Epithelial cell of proximal tubule (primary cell): Measurements from ENCODE around the gene GLMP. TPM values are rescaled to one million over a fixed set of nuclear protein-coding genes. Genes with fewer than 3 reads are reported as not detected.

ENCODE experiments used
- DNase-seq: peaks from one replicate; pipeline ENCODE4 v3.0.0-alpha.2; 2011; ENCODE audit warnings: low read depth
- H3K4me3 ChIP-seq: 2 replicates; pipeline ENCODE4 v1.5.1; 2011; ENCODE audit warnings: low read depth, mild to moderate bottlenecking, low read length
- total RNA-seq: library from RNA; depleted of rRNA; stranded (reverse); fragments of >200 nt; gene quantifications from 2 replicates; pipeline ENCODE4 v1.2.3, GENCODE V29; 2015
- TF ChIP-seq, protein P1 (sequence below): conservative IDR thresholded peaks from 2 replicates; pipeline ENCODE4 v1.5.1; 2012; ENCODE audit warnings: low read depth, mild to moderate bottlenecking, low read length

The GLMP gene
- total RNA-seq, 1 donor from 2014 or later, result 66.3 TPM

DNA sequence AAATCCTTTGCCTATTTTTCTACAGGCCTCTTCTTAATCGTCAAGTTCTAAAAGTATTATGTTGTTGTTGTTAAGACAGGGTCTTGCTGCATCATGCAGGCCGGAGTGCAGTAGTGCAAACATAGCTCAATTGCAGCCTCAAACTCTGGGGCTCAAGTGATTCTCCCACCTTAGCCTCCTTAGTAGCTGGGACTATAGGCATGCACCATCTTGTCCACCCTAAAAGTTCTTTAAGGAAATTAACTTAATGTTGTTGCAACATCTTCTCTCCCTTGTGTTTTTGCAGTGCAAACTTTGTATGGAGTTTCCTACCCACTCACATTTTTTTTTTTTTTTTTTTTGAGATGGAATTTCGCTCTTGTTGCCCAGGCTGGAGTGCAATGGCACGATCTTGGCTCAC, 7.8 kb upstream of the GLMP start:
- no peak overlapping the region for H3K4me3 ChIP-seq
- DNase-seq, result no peak
- TF ChIP-seq, protein P1, sequence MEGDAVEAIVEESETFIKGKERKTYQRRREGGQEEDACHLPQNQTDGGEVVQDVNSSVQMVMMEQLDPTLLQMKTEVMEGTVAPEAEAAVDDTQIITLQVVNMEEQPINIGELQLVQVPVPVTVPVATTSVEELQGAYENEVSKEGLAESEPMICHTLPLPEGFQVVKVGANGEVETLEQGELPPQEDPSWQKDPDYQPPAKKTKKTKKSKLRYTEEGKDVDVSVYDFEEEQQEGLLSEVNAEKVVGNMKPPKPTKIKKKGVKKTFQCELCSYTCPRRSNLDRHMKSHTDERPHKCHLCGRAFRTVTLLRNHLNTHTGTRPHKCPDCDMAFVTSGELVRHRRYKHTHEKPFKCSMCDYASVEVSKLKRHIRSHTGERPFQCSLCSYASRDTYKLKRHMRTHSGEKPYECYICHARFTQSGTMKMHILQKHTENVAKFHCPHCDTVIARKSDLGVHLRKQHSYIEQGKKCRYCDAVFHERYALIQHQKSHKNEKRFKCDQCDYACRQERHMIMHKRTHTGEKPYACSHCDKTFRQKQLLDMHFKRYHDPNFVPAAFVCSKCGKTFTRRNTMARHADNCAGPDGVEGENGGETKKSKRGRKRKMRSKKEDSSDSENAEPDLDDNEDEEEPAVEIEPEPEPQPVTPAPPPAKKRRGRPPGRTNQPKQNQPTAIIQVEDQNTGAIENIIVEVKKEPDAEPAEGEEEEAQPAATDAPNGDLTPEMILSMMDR, result no peak

DNA sequence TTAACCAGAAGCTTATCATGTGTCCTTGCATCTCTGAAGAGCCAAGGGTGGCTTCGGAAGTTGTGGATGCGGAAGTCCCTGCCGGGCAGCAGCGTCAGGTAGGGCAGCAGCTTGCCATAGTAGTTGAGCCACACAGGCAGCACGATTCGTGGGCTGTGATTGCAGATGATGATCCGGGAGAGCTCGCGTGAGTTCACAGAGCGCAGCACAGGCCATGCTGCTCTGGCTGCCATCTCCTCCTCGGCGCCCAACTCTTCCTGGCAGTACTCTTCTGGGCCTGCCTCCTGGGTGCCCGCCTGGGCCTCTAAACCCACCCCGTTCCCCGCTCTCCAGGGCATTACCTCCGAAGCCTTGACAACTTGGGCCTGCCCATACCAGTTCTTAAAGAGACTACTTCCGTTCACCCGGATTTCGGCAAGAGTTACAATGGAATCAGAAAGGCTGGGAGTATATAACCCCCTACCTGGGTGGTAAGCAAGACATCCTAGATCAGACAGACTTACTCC, 3.4 kb upstream of the GLMP start, which contains the start of gene VHLL:
Gene VHLL, minus strand, starts transcription at position 456 of the 506 bp plus-strand sequence. Its CDS starts 118 bp downstream, at position 338.
- no peak for DNase-seq
- TF ChIP-seq, protein P1, result no peak

DNA sequence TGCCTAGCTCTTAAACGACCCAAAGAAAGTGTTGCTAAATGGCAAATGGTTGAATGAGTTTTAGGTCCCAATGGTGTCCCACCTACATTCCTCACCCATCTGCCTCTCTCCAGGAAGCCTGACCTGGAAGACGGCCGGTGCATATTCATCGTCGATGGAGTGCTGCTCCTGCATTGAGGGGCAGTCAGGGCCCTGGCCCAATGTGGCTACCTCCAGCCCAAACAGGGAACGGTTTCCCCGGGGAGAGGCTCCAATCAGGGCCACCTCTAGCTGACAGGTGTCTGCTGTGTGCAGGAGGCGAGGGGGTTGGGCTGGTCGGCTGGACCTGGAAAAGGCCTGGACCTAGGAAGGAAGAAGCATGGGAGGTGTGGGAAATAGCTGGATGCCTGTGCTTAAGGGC, 1.6 kb downstream of the GLMP start:
- DNase-seq, result no peak
- no peak overlapping the region for H3K4me3 ChIP-seq
- TF ChIP-seq, protein P1, result no peak

More for the DNA sequence above, 3.4 kb upstream of the GLMP start, which contains the start of gene VHLL:
- H3K4me3 ChIP-seq, result no peak within 1 kb of the TSS

DNA sequence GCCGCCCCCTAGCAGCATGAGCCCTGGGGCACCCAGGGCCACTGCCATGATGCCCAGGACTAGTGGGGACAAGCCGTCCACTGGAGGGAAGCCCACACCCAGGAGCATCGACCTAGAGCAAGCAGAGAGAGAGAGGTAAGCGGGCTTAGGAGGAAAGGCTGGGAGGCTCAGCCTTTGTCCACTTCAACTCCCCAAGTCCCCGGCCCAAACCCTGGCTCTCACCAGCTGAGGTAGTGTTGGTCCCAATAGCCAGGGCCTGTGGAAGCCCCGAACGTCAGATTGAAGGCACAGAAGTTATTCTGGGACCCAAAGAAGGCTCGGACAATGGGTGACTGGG, 2.4 kb downstream of the GLMP start:
- no peak overlapping the region for H3K4me3 ChIP-seq
- TF ChIP-seq, protein P1, result no peak
- no peak for DNase-seq

DNA sequence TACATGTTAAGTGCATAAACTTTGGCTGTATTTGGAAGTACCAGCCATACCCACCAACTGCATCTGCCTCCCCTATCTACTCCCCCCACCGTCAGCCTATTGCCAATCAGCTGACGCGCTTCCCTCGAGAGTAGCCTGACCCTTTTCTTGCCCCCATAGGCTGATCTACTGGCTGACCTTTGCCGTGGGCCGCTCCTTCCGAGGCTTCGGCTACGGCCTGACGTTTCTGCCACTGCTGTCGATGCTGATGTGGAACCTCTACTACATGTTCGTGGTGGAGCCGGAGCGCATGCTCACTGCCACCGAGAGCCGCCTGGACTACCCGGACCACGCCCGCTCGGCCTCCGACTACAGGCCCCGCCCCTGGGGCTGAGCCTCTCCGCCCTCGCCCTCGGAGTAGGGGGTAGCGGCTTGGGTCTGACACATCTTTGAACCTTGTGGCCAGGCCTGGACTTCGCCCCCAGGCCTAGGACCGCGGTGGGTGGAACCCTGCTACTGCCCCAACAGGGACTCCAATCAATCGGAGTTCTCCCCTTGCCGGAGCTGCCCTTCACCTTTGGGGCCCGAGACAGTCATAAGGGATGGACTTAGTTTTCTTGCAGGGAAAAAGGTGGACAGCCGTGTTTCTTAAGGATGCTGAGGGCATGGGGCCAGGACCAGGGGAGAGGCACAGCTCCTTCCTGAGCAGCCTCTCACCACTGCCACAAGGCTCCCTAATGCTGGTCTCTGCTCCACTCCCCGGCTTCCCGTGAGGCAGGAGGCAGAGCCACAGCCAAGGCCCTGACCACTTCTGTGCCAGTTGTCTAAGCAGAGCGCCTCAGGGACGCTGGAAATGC, 4.0 kb downstream of the GLMP start:
- no peak for DNase-seq
- TF ChIP-seq, protein P1, result no peak
- peak overlapping the region; percentile 57 for H3K4me3 ChIP-seq

DNA sequence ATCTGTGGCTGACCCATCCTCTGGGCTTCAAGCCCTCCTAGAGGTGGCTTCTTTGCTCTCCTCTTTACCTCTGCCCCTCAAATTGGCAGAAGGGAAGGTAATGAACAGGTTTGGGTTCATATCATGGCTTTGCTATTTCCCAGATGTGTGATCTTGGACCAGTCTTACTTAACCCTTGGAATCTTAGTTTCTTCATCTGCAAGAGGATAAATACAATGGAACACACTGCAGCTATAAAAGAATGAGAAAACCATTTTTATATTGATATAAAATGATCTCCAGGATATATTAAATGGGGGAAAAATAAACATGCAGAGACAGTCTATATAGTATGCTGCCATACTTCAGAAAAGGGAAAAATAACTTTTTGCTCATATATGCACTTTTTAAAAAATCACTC, 5.6 kb downstream of the GLMP start:
- DNase-seq, result no peak
- TF ChIP-seq, protein P1, result no peak
- H3K4me3 ChIP-seq, result no peak overlapping the region
